Measurements from ENCODE around the gene CFAP90.

The CFAP90 gene

GRCh38 chr5:7881091-7881490 lies 30.2 kb upstream of the CFAP90 start:
- TF ChIP-seq REST (IDR thresholded peaks at IDR 0.05; ENCODE audit: insufficient read depth in 1 of 2, low read depth in 2 of 2, low read length in 2 of 2) (no peak), POLR2AphosphoS5 (IDR thresholded peaks at IDR 0.05; ENCODE audit: low read depth, low read length) (no peak), FOXP2 (optimal IDR thresholded peaks at IDR 0.05; ENCODE audit: borderline replicate concordance, extremely low read depth, extremely low read length, insufficient read depth) (no peak), SIN3A (IDR thresholded peaks at IDR 0.05; ENCODE audit: borderline replicate concordance, insufficient read depth, low read length) (no peak), TAF1 (IDR thresholded peaks at IDR 0.05; ENCODE audit: borderline replicate concordance, insufficient read depth, low read length) (no peak)

GRCh38 chr5:7878381-7878873 lies 27.5 kb upstream of the CFAP90 start:
- TF ChIP-seq POLR2AphosphoS5 (IDR thresholded peaks at IDR 0.05; ENCODE audit: low read depth, low read length) (no peak), FOXP2 (optimal IDR thresholded peaks at IDR 0.05; ENCODE audit: borderline replicate concordance, extremely low read depth, extremely low read length, insufficient read depth) (no peak), SIN3A (IDR thresholded peaks at IDR 0.05; ENCODE audit: borderline replicate concordance, insufficient read depth, low read length) (no peak), REST (IDR thresholded peaks at IDR 0.05; ENCODE audit: insufficient read depth in 1 of 2, low read depth in 2 of 2, low read length in 2 of 2) (no peak), TAF1 (IDR thresholded peaks at IDR 0.05; ENCODE audit: borderline replicate concordance, insufficient read depth, low read length) (no peak)

- TF ChIP-seq REST (IDR thresholded peaks at IDR 0.05; ENCODE audit: insufficient read depth in 1 of 2, low read depth in 2 of 2, low read length in 2 of 2) (no peak), TAF1 (IDR thresholded peaks at IDR 0.05; ENCODE audit: borderline replicate concordance, insufficient read depth, low read length) (no peak), SIN3A (IDR thresholded peaks at IDR 0.05; ENCODE audit: borderline replicate concordance, insufficient read depth, low read length) (no peak), POLR2AphosphoS5 (IDR thresholded peaks at IDR 0.05; ENCODE audit: low read depth, low read length) (no peak), FOXP2 (optimal IDR thresholded peaks at IDR 0.05; ENCODE audit: borderline replicate concordance, extremely low read depth, extremely low read length, insufficient read depth) (no peak)
Measured at GRCh38 chr5:7877851-7878250, 26.9 kb upstream of the CFAP90 start.

GRCh38 chr5:7876867-7877266 lies 25.9 kb upstream of the CFAP90 start:
- no peak for TF ChIP-seq TAF1 (IDR thresholded peaks at IDR 0.05; ENCODE audit: borderline replicate concordance, insufficient read depth, low read length)
- no peak for TF ChIP-seq POLR2AphosphoS5 (IDR thresholded peaks at IDR 0.05; ENCODE audit: low read depth, low read length)
- no peak for TF ChIP-seq FOXP2 (optimal IDR thresholded peaks at IDR 0.05; ENCODE audit: borderline replicate concordance, extremely low read depth, extremely low read length, insufficient read depth)
- no peak for TF ChIP-seq SIN3A (IDR thresholded peaks at IDR 0.05; ENCODE audit: borderline replicate concordance, insufficient read depth, low read length)
- TF ChIP-seq REST (IDR thresholded peaks at IDR 0.05; ENCODE audit: insufficient read depth in 1 of 2, low read depth in 2 of 2, low read length in 2 of 2): no peak

GRCh38 chr5:7875151-7875550 lies 24.2 kb upstream of the CFAP90 start:
- no peak for TF ChIP-seq REST (IDR thresholded peaks at IDR 0.05; ENCODE audit: insufficient read depth in 1 of 2, low read depth in 2 of 2, low read length in 2 of 2)
- no peak for TF ChIP-seq SIN3A (IDR thresholded peaks at IDR 0.05; ENCODE audit: borderline replicate concordance, insufficient read depth, low read length)
- TF ChIP-seq POLR2AphosphoS5 (IDR thresholded peaks at IDR 0.05; ENCODE audit: low read depth, low read length): no peak
- TF ChIP-seq TAF1 (IDR thresholded peaks at IDR 0.05; ENCODE audit: borderline replicate concordance, insufficient read depth, low read length): no peak
- no peak for TF ChIP-seq FOXP2 (optimal IDR thresholded peaks at IDR 0.05; ENCODE audit: borderline replicate concordance, extremely low read depth, extremely low read length, insufficient read depth)

Measured in PFSK-1 (cell line).